ENCODE results near the gene CLIC6. TPM values are rescaled to one million over a fixed set of nuclear protein-coding genes. Genes with fewer than 3 reads are reported as not detected.
A peak's percentile ranks its signal among the peaks of the same experiment; 100 is the strongest.
"Not testable (repeated sequence)": the region's sequence is repeated elsewhere in the genome, so short reads cannot be mapped to it uniquely, and the experiment has no call there.

The CLIC6 gene
- polyA plus RNA-seq, 4 donors = 1.7 to 3.9 (median 2.7) TPM

DNA sequence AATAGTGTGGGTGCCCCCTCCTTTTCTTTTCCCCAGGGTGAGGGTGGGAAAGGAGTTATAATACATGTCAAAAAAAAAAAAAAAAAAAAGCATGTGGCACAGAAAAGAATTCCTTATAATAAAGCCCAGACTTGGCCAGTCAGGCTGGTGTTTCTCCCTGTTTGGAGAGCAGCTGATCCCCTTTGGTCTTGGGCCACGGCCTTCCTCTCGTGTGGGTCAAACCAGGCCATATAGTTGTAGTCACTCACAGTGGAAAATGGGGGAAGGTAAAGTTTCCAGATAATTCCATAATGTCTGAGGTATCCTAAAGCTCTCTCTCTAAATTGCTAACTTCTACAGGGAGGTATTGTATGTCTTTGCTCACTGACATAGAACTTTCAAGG, 22.0 kb downstream of the CLIC6 start:
- no peak for DNase-seq (ENCODE audit: low read depth in 4 of 4, low spot score in 3 of 4)

- no peak for DNase-seq (ENCODE audit: low read depth in 4 of 4, low spot score in 3 of 4)
These were observed 22.7 kb downstream of the CLIC6 start for GRCh38 chr21:34691390-34692032.

DNA sequence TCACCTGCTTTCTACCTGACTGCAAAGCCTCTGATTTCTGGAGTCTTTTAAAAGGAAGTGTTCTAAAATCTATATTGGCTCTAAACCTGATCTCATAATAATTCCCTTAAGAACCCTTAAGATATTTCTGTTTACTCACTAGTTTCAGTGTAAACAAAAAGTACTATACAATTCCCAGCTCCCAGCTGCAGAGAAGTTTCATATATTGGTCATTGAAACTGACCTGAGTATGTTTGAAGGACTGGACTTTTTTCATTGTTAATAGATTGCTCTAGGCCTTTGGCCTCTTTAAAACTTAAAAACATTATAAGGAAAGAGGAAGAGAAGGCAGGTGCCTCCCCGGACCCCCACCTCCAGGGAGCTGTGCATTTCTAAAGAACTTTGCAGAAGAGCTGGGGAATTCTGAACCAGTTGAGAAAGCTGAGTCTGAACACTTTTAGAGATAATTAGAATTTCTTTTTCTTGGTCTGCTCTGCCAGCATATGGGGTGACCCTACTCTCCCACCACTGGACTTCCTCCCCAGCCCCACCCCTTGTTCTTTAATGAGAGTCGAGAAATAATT, 23.7 kb downstream of the CLIC6 start:
- DNase-seq (ENCODE audit: low read depth in 4 of 4, low spot score in 3 of 4) = no peak

DNA sequence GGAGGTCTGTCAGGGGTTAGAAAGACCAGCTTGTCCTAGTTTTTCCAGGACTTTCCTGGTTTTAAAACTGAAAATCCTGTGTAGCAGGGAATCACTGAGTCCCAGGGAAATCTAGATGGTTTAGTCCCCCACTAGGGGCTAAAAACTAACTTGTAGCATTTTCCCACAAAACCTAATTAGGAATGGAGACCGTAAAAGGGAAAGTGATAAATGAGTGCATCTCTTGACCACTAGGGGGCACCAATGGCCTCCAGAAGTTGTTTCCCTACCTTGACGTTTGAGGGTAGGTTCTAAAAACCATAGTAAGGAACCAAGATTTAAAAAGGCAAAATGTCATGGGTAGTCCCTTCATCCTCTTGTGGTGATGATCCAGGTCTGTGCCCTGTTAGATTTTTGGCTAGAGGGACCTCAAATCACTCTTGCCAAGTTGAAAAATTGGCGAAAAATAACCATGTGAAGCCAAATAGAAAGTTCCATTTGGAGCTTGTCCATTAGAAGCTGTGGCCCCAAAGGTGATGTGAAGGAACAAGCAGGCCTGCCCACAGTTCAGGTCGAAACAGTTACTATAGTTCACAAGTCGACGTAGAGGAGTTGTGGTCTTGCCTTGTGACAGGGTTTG, 24.5 kb downstream of the CLIC6 start:
- DNase-seq (ENCODE audit: low read depth in 4 of 4, low spot score in 3 of 4) = peak in 1 of 4 donors; percentile 40

DNA sequence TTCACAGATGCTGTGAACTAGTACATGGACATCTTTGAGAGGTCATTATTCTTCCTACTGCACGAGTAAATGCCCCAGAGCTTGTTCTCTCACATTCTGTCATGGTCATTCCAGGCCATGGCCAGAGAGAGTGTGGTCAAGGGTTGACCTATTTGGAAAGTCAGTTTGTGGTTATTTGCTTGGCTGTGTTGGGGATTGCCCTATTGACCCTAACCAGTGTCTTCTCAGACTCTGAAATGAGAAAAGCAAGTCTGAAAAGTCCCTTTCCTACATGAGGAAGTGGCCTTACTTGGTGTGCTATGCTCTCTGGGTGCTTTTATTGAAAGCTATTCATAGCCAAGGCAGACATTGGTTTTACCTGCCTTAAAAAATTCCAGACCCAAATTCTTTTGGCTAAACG, 26.6 kb downstream of the CLIC6 start:
- DNase-seq (ENCODE audit: low read depth in 4 of 4, low spot score in 3 of 4) = no peak

GRCh38 chr21:34696121-34696520, 27.3 kb downstream of the CLIC6 start:
- no peak for DNase-seq (ENCODE audit: low read depth in 4 of 4, low spot score in 3 of 4)

DNA sequence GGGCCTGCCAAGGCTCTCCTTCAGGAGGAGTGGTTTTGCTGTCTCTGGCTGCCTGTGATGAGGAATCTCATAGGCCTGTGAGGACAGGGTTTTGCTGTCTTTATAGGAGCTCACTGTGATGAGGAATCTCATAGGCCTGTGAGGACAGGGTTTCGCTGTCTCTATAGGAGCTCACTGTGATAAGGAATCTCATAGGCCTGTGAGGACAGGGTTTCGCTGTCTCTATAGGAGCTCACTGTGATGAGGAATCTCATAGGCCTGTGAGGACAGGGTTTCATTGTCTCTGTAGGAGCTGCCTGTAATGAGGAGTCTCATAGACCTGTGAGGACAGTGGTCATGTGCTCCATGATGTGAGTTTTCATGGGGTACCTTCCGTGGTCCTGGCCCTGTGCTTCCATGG, 29.0 kb downstream of the CLIC6 start:
- DNase-seq (ENCODE audit: low read depth in 4 of 4, low spot score in 3 of 4) = no peak

GRCh38 chr21:34698270-34699015, 29.6 kb downstream of the CLIC6 start:
- DNase-seq (ENCODE audit: low read depth in 4 of 4, low spot score in 3 of 4) = no peak

- DNase-seq (ENCODE audit: low read depth in 4 of 4, low spot score in 3 of 4) = no peak
These were observed 31.8 kb downstream of the CLIC6 start for GRCh38 chr21:34700605-34701004.

DNA sequence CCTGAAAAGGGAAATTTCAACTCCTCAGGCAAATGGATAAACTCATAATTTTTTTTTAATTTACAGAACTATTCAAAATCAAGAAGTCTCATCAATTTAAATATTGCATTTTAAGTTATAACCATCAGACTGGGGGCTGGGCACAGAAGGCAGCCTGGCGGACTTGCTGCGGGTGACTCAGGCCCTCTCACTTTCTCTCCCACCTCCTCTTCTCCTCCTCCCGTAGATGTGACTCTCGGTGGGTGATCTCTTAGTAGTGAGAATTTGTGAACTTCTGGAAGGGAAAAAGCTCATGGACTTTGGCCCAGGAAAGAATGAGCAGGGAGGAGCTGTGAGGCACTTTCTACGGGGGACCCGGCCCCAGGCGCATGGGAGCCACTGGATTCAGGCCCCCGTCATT, 32.9 kb downstream of the CLIC6 start:
- no peak for DNase-seq (ENCODE audit: low read depth in 4 of 4, low spot score in 3 of 4)

GRCh38 chr21:34702341-34703170, 33.8 kb downstream of the CLIC6 start:
- no peak for DNase-seq (ENCODE audit: low read depth in 4 of 4, low spot score in 3 of 4)

GRCh38 chr21:34703571-34703970, 34.8 kb downstream of the CLIC6 start:
- DNase-seq (ENCODE audit: low read depth in 4 of 4, low spot score in 3 of 4) = no peak

DNA sequence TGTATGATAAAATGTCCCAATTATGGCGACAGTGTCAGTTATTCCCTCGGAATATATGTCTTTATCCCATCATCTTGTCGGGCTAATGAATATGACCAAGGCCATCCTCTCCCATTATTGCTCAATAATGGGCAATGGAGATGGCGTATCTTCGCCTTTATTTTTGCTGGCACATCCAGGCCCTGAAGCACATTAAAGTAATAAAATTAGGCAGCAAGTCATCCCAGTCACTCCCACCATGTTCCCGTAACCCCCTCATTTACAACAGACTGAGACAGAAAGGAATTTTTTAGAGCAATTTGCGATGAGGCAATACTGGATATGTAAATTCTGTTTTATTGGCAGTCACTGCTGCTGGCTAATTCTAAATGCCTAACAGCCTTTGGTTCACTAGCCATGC, 35.3 kb downstream of the CLIC6 start:
- DNase-seq (ENCODE audit: low read depth in 4 of 4, low spot score in 3 of 4) = no peak

DNA sequence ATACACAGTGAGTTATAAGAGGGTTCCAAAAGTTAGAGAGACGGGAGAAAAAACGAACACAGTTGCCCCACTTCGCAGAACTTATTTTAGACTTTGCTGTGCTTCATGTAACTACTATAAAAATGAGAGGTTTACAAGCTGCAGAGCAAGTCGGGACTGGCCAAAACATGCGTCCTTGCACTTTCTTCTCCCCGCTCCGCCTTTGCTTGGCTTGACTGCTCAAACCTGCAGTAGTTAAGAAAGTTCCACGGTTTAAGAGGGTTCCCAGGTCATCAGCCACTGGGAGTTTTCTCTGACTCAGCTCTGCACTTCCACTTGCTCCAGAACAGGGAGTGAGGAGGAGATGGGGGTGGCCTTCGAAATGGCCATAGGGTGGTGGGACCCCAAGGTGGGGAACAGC, 36.2 kb downstream of the CLIC6 start:
- DNase-seq (ENCODE audit: low read depth in 4 of 4, low spot score in 3 of 4) = no peak

DNA sequence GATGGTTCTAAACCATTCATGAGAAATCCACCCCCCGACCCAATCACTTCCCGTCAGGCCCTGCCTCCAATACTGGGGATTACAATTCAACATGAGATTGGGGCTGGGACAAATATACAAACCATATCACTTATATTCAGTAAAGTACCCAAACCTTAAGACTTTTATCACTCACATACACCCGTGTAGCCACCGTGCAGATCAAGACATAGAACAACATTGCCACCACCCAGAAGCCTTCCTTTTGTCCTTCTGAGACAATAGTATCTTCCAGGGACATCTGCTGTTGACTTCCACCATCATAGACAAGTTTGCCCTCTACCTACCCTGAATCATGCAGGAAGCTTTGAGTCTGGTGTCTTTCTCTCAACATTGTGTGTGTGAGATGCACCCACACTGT, 37.5 kb downstream of the CLIC6 start:
- no peak for DNase-seq (ENCODE audit: low read depth in 4 of 4, low spot score in 3 of 4)

DNA sequence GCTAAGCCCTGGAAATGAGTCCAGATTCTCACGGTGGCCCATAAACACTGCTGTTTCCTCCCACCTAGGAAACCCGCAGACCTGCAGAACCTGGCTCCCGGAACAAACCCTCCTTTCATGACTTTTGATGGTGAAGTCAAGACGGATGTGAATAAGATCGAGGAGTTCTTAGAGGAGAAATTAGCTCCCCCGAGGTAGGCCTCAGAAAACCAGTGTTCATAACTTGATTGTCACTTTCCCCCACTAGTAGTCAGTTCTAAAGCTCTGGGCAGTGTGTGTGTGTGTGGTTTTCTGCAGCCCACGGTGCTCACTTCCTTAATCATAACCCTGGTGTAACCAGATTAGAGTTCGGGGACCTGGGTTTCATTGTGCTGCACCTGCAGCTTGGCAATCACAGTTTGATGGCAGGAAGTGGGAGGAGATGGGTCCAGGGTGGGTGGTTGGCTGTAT, 39.1 kb downstream of the CLIC6 start:
- no peak for DNase-seq (ENCODE audit: low read depth in 4 of 4, low spot score in 3 of 4)

GRCh38 chr21:34713621-34714020, 44.8 kb downstream of the CLIC6 start:
- no peak for DNase-seq (ENCODE audit: low read depth in 4 of 4, low spot score in 3 of 4)

DNA sequence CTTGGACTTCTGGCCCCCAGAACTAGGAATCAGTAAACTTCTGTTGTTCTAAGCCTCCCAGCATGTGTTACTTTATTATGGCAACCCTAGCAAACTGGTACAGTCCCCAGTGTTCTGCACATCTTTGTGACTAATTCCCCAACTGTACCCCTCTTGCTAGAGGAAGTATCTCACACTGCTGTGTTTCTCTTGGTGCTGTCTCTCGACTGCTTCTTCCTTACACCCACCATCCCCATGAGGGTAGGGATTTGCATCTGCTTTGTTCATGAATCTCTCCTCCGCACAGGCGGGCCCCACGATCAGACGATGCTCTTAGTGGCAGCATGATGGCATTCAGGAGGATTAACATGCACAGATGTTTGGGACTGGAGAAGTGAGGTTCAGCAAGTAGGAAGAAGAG, 46.7 kb downstream of the CLIC6 start:
- DNase-seq (ENCODE audit: low read depth in 4 of 4, low spot score in 3 of 4) = no peak

- no peak for DNase-seq (ENCODE audit: low read depth in 4 of 4, low spot score in 3 of 4)
These were observed 47.3 kb downstream of the CLIC6 start for GRCh38 chr21:34715985-34716596.

DNA sequence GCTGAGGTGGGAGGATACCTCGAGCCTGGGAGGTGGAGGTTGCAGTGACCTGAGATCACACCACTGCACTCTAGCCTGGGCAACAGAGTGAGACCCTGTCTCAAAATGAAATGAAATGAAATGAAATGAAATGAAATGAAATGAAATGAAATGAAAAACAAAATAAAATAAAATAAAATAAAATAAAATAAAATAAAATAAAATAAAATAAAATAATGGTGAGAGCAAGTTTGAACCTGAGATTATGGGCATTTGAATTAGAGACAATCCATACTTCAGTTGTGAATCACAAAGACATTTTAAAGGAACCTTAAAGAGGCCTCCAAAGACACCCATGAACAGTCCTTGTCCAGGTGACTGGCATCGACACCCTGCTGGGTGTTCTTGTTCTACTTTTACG, 49.7 kb downstream of the CLIC6 start:
- DNase-seq (ENCODE audit: low read depth in 4 of 4, low spot score in 3 of 4) = not testable (repeated sequence)
